Ovary (tissue), 3 donors: ENCODE measurements around the gene DOC2A.

ENCODE experiments used
- EP300 ChIP-seq: sonication (generic); formaldehyde crosslinking; IDR thresholded peaks from one replicate; pipeline ENCODE4 v1.6.1; 2017; ENCODE audit warnings: antibody characterized with exemption
- POLR2A ChIP-seq: fragments of 450-650 bp; IDR thresholded peaks from one replicate; pipeline ENCODE4 v1.6.1; 2017; ENCODE audit warnings: antibody characterized with exemption, mild to moderate bottlenecking, moderate library complexity
- TF ChIP-seq, protein P1 (sequence below), 3 donors: fragments of 450-650 bp in 2 of 3; fragments of 200-600 bp in 1 of 3; IDR thresholded peaks; one replicate each; pipeline versions ENCODE4 v1.5.1 to v1.8.0; 2016 to 2022; ENCODE audit warnings: antibody characterized with exemption in 3 of 3, mild to moderate bottlenecking in 1 of 3
- donor health status: DM: no; HTN: no; CAD: no.

DNA sequence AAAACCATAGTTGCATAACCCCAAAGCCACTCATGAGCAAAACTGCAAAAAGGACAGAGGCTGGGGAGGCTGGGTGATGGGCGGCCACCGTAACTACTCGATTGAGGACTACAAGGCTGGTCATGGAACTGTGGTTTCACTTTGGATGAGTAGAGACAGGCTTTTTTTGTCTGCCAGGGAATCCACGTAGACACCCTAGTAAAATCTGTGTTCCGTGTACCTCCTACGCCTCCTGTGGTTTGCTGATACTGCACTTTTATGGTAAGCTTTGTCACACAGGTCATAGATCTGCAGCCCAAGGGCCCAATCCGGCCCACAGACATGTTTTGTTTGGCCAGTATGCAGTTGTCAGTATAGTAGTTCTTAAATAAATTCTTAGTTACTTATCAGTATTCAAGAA, 22.4 kb upstream of the DOC2A start:
- TF ChIP-seq, protein P1, sequence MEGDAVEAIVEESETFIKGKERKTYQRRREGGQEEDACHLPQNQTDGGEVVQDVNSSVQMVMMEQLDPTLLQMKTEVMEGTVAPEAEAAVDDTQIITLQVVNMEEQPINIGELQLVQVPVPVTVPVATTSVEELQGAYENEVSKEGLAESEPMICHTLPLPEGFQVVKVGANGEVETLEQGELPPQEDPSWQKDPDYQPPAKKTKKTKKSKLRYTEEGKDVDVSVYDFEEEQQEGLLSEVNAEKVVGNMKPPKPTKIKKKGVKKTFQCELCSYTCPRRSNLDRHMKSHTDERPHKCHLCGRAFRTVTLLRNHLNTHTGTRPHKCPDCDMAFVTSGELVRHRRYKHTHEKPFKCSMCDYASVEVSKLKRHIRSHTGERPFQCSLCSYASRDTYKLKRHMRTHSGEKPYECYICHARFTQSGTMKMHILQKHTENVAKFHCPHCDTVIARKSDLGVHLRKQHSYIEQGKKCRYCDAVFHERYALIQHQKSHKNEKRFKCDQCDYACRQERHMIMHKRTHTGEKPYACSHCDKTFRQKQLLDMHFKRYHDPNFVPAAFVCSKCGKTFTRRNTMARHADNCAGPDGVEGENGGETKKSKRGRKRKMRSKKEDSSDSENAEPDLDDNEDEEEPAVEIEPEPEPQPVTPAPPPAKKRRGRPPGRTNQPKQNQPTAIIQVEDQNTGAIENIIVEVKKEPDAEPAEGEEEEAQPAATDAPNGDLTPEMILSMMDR (IDR thresholded peaks at IDR 0.05): no peak
- no peak for TF ChIP-seq POLR2A
- TF ChIP-seq EP300: no peak
